Measurements from ENCODE around the gene CAMTA1.

The CAMTA1 gene

GRCh38 chr1:7389906-7390603 is 604.8 kb downstream of the CAMTA1 start:
- DNase-seq (ENCODE audit: low spot score), result no peak
- no peaks in the 10 kb centered on the region for H3K27me3 ChIP-seq (ENCODE audit: insufficient read depth, poor library complexity, severe bottlenecking)
- peaks cover under 1% of the 10 kb centered on the region for H3K9me3 ChIP-seq (ENCODE audit: severe bottlenecking)
- peak; percentile 54 for ATAC-seq (ENCODE audit: low read depth)
- H3K4me3 ChIP-seq (ENCODE audit: severe bottlenecking), result no peak overlapping the region
- TF ChIP-seq CTCF (IDR thresholded peaks at IDR 0.05; ENCODE audit: poor library complexity, severe bottlenecking), result no peak
- H3K4me1 ChIP-seq (ENCODE audit: insufficient read depth, poor library complexity, severe bottlenecking), result peaks cover 3% of the 10 kb centered on the region
- H3K36me3 ChIP-seq (ENCODE audit: low read depth), result no peaks in the 10 kb centered on the region
- H3K27ac ChIP-seq (ENCODE audit: poor library complexity, severe bottlenecking), result no peak overlapping the region

- H3K36me3 ChIP-seq (ENCODE audit: low read depth), result no peaks in the 10 kb centered on the region
- ATAC-seq (ENCODE audit: low read depth) (no peak), DNase-seq (ENCODE audit: low spot score) (no peak)
- TF ChIP-seq CTCF (IDR thresholded peaks at IDR 0.05; ENCODE audit: poor library complexity, severe bottlenecking), result no peak
- no peak overlapping the region for H3K27ac ChIP-seq (ENCODE audit: poor library complexity, severe bottlenecking)
- no peaks in the 10 kb centered on the region for H3K27me3 ChIP-seq (ENCODE audit: insufficient read depth, poor library complexity, severe bottlenecking)
- H3K9me3 ChIP-seq (ENCODE audit: severe bottlenecking), result peaks cover 5% of the 10 kb centered on the region
- H3K4me3 ChIP-seq (ENCODE audit: severe bottlenecking), result no peak overlapping the region
- peaks cover 3% of the 10 kb centered on the region for H3K4me1 ChIP-seq (ENCODE audit: insufficient read depth, poor library complexity, severe bottlenecking)
Measured at GRCh38 chr1:7390604-7391000, 605.3 kb downstream of the CAMTA1 start.

GRCh38 chr1:7393136-7393535 is 607.9 kb downstream of the CAMTA1 start:
- H3K9me3 ChIP-seq (ENCODE audit: severe bottlenecking), result peaks cover 5% of the 10 kb centered on the region
- H3K36me3 ChIP-seq (ENCODE audit: low read depth), result no peaks in the 10 kb centered on the region
- no peak for DNase-seq (ENCODE audit: low spot score)
- no peak overlapping the region for H3K4me3 ChIP-seq (ENCODE audit: severe bottlenecking)
- ATAC-seq (ENCODE audit: low read depth), result no peak
- H3K4me1 ChIP-seq (ENCODE audit: insufficient read depth, poor library complexity, severe bottlenecking), result no peaks in the 10 kb centered on the region
- TF ChIP-seq CTCF (IDR thresholded peaks at IDR 0.05; ENCODE audit: poor library complexity, severe bottlenecking), result no peak
- H3K27ac ChIP-seq (ENCODE audit: poor library complexity, severe bottlenecking), result no peak overlapping the region
- H3K27me3 ChIP-seq (ENCODE audit: insufficient read depth, poor library complexity, severe bottlenecking), result no peaks in the 10 kb centered on the region

- no peak for ATAC-seq (ENCODE audit: low read depth)
- no peaks in the 10 kb centered on the region for H3K27me3 ChIP-seq (ENCODE audit: insufficient read depth, poor library complexity, severe bottlenecking)
- H3K9me3 ChIP-seq (ENCODE audit: severe bottlenecking), result peaks cover 13% of the 10 kb centered on the region
- no peak overlapping the region for H3K4me3 ChIP-seq (ENCODE audit: severe bottlenecking)
- H3K36me3 ChIP-seq (ENCODE audit: low read depth), result no peaks in the 10 kb centered on the region
- no peaks in the 10 kb centered on the region for H3K4me1 ChIP-seq (ENCODE audit: insufficient read depth, poor library complexity, severe bottlenecking)
- no peak overlapping the region for H3K27ac ChIP-seq (ENCODE audit: poor library complexity, severe bottlenecking)
- TF ChIP-seq CTCF (IDR thresholded peaks at IDR 0.05; ENCODE audit: poor library complexity, severe bottlenecking), result no peak
- DNase-seq (ENCODE audit: low spot score), result no peak
Measured at GRCh38 chr1:7395251-7395650, 610.0 kb downstream of the CAMTA1 start.

- Histone ChIP-seq H3K4me3 (ENCODE audit: severe bottlenecking) (no peak overlapping the region), H3K9me3 (ENCODE audit: severe bottlenecking) (peaks cover 13% of the 10 kb centered on the region), H3K27me3 (ENCODE audit: insufficient read depth, poor library complexity, severe bottlenecking) (no peaks in the 10 kb centered on the region), H3K27ac (ENCODE audit: poor library complexity, severe bottlenecking) (no peak overlapping the region), H3K4me1 (ENCODE audit: insufficient read depth, poor library complexity, severe bottlenecking) (peaks cover 16% of the 10 kb centered on the region), H3K36me3 (ENCODE audit: low read depth) (no peaks in the 10 kb centered on the region)
- no peak for DNase-seq (ENCODE audit: low spot score)
- ATAC-seq (ENCODE audit: low read depth), result no peak
- no peak for TF ChIP-seq CTCF (IDR thresholded peaks at IDR 0.05; ENCODE audit: poor library complexity, severe bottlenecking)
Measured at GRCh38 chr1:7398982-7399381, 613.7 kb downstream of the CAMTA1 start.

All from RWPE2 (cell line).